NCI-H82 treated with DMSO at 0.1 percent for 48 hours (cell line): ENCODE data around the gene BARHL2.
A peak's percentile ranks its signal among the peaks of the same experiment; 100 is the strongest.

Experiments used
- DNase-seq: peaks from one replicate; lab custom pipeline; 2025; ENCODE audit not compliant: unreplicated experiment; lab: John Stamatoyannopoulos, UW

Gene BARHL2

DNA sequence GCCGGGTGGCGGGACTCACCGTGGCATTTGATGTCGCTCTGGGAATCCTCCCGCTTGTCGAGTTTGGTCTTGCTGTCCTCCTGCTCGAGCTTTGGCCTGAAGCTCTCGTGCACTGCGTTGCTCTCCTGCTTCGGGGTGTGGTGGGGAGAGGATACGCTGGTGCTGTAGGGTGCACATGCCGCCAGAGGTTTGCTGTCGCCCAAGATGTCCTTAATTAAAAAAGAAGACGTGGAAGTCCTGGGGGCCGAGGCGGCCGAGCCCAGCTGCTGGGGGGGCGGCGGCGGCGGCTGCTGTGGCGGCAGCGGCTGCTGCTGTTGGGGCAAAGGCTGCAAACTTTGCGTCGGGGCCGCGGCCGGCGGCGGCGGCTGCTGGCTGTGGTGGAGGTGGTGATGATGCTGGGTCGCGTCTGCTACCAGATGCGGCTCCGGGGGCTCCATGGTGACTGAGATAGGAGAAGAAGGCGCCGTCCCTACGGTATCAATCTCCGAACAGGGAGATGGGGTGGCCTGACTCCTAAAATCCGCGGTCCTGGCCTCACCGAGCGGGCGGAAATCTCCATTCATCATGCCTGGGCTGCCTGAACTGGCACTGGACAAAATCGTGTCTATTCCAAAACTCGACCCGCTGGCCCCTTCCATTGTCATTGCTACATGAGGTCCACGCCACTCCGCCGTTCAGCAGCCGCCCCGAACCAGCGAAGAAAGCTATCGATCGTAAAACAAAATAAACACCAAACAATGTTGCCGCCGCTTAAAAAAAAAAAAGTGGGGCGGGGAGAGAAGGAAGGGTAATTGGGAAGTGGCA, at the start of gene BARHL2:
Gene BARHL2, minus strand, starts transcription at position 751 of the 804 bp plus-strand sequence. Its CDS starts 107 bp downstream, at position 644.
- no peak for DNase-seq

GRCh38 chr1:90763930-90764329, 46.8 kb upstream of the BARHL2 start:
- no peak for DNase-seq

DNA sequence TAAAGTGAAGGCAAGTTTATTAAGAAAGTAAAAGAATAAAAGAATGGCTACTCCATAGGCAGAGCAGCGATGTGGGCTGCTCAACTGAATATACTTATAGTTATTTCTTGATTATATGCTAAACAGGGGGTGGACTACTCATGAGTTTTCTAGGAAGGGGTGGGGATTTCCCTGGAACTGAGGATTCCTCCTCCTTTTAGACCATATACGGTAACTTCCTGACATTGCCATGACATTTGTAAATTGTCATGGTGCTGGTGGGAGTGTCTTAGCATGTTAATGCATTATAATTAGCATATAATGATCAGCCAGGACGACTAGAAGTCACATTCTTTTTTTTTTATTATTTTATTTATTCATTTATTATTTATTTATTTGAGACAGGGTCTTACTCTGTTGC, 46.4 kb upstream of the BARHL2 start:
- DNase-seq, result no peak

DNA sequence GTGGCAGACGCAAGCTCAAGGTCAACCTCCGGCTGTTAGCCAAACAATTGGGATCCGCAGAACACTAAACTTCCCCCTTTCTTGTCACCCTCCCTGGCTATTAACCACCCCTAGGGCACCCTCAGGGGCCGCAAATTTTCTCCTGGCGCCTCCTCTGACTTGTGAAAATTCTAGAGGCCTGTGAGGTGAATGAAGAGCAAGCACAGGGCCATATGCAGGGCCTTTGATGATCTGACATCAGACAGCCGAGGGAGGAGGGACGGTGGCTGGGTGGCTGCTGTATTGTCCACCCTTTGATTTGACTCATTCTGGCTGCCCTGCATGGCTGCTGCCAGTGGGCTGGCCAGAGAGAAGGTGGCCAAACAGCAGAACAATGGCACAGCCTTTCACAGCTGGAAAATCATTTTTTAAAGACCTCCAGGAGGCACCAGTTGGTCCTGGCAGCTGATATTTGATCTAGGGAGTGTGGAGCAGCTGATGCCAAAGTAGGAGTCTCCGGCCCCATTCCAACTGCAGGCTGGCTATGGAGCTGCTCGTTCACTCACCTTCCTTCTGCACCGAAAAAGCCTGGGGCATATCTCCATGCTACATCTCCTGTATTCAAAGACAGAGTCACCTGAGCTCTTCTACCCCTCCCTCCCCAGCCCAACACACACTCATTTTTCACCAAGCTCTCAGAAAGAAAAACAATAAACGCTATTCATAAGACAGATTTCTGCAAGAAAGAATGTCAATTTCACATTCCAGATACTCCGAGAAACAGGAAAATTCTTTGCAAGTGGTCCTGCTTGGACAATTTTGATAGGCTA, 44.9 kb upstream of the BARHL2 start:
- no peak for DNase-seq

DNA sequence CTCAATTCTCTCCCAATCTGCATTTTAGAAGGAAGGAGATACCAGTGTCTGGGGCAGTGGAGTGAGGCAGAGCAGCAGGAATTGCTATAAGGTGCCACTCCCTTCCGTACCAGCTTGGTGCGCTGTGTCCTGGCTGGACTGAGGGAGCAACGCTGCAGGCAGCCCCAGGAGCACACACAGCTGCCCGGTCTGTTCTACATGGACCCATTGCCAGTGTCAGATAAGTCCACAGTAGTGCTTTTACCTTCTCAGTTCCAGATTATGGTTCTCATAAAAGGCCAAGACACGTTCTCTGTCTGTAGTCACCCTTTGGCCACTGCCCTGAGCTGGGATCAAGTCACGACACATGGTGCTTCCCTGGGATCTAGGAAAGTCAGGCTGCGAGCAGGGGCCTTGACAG, 44.1 kb upstream of the BARHL2 start:
- DNase-seq, result no peak

- no peak for DNase-seq
Measured at GRCh38 chr1:90753556-90753955, 36.5 kb upstream of the BARHL2 start.

DNA sequence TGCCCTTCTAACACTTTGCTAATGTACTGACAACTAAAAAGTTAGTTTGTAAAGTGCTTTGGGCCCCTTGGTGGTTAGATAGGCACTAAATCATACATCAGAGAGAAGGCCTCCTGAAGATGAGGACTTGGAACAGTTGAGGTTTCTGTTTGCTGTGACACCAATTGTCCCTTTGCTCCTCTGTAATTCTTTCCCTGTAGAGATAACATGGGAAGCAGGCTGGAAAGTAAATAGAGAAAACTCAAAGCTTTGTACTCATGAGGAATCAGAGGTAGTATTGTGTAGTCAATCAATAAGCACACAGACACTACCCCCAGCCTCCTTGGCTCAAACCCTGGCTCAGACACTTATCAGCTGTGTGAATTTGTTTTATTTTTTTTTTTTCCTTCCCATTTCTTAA, 31.6 kb upstream of the BARHL2 start:
- no peak for DNase-seq

- DNase-seq, result no peak
Measured at GRCh38 chr1:90746857-90747256, 29.8 kb upstream of the BARHL2 start.

- no peak for DNase-seq
Measured at GRCh38 chr1:90745972-90746371, 28.9 kb upstream of the BARHL2 start.

- DNase-seq, result no peak
Measured at GRCh38 chr1:90732136-90732535, 15.0 kb upstream of the BARHL2 start.

DNA sequence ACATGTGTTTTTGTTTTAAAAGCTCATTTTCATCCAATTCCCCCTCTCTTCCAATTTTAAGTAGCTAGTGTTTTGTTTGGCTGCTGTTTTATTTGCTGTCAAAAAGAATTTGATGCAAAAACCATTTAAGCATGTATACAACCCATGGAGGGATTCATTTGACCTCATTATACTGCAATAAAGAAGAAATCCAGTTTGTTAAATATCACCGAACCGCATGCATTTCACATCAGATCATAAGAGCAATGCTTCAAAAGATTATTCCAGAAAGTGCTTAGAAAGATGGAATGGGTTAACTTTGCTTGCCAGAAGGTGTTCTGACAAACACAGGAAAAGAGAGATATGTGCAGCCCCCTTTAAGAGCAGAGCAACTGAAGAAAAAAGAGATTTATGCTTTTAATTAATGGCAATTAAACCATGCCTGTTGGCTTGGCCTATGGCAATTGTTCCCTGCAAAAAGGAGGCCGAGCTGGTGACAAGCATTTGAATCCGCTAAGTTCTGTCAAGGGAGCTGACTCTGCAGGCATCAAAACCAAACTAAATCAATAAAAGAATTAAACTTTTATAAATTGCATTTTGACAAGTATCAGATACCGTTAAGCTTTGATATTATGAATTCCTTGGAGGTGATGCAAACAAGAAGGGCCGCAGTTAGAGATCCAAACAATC, 14.4 kb upstream of the BARHL2 start:
- DNase-seq, result no peak

- DNase-seq, result peak; percentile 50
Measured at GRCh38 chr1:90730243-90731022, 13.3 kb upstream of the BARHL2 start.

GRCh38 chr1:90729504-90730242, 12.6 kb upstream of the BARHL2 start:
- DNase-seq, result no peak

GRCh38 chr1:90728502-90729287, 11.6 kb upstream of the BARHL2 start:
- DNase-seq, result no peak

DNA sequence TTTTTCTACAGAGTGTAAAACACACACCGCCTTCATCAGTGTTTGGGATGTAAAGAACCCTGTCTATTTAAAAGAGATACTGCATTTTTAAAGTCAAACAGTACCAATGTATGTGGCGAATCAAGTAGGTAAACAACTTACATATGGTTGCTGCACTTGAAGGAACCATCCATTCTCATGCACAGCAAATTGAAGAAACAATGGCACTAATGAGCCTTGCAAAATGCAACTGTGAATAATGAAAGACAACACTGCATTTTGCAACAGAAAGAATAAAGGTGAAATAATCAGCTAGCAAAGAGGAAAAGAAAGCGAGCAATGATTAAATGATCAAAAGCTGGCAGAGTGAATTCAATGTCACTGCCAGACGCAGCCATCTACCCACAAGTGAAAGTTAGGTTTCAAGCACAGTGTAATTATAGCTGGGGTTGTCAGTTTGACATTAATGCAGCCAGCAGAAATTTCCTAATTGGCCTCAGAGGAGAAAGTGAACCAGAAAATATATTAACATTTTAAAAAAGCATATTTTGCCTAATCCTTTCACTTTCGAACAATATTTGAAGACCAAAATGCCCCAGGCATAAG, 10.9 kb upstream of the BARHL2 start:
- no peak for DNase-seq

DNA sequence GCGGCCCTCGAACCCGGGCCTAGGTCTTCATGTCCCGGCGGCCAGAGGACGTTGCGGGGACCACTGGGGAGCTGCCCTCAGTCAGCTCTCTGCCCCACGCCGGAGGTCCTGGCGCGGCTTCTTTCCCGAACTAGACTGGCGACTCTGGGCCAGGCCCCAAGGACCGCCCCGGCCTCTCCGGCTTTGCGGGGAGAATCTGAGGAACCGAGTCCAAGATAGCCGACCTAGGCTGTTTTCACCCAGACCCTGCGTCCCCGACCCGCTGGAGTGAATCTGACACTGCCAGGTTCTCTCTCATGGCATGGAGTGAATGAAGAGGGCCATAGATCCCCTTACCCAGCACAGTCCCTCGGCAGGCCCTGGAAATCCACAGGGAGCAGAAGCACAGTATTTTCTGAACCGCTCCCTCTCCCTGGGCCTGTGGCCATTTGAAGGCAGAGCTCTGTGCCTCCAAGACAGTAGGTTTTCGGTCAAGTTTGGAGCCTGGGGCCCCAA, 9.9 kb upstream of the BARHL2 start:
- no peak for DNase-seq

DNA sequence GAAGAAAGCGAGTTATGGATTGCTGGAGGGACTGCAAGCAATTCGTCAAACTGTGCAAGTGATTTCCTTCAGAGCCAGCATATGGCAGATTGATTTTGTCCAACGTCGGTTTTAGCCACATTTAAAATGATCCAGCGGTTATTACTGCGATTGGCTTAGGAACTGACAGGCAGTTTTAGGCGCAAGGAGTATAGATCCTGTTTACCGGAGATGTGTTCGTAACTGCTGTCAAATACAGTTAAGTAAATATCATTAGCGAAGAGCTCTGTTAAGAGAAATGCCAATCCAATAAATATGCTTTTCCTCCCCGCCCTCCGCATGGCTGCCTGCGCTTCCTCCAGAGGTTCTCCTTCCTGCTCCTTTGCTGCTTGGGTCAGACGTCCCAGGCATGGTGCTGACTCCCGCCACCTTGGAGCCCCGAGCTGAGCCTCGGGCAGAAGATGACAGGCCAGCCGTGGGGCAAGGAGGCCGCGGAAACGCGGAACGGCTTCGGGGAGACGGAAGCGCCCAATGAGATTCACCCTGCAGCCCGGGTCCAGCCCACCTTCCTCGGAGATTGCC, 9.4 kb upstream of the BARHL2 start:
- no peak for DNase-seq

DNA sequence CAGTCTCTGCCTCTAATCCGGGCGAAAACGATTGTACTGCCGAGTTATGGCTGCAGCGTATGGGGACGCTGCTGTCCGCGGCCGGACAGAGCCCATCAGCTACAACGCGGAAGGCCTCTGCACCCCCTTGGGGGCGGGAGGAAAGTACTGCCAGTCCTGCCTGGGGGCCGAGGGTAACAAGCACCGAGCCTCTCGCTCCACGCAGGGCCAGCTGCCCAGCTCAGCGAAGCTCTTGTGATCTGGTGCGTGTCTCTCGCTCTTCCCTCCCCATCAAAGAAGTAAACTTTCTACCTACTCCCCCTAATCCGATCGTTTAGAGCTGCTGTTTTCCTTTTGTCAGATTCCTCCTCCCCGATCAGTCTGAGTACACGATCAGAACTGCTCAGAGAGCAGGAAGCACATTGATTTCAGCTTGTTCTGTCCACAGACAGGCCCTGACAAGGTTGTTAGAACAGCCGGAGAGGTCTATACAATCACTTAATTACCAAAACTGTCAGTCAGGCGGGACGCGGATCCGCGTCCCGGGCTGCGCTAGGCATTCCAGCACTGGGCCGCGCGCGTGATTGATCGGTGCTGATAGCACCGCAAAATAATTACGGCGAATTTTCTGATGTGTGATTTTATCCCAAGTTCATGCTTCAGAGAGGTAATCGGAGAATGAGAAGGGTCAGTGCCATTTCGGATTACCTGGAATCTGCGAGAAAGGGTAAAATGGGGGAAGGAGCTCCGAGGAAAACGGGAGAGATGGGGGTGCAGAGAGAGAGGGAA, 8.7 kb upstream of the BARHL2 start:
- no peak for DNase-seq
